ENCODE results near the gene SYDE1. TPM values are rescaled to one million over a fixed set of nuclear protein-coding genes. Genes with fewer than 3 reads are reported as not detected.
"Not testable (repeated sequence)": the region's sequence is repeated elsewhere in the genome, so short reads cannot be mapped to it uniquely, and the experiment has no call there.

The SYDE1 gene
- 13.7 and 17.5 TPM in 2 replicates for total RNA-seq (2014; rRNA removed; shearing (Covaris generic))

- DNase-seq, result peak; percentile 97
- Histone ChIP-seq H3K36me3 (replicated peaks; ENCODE audit: control insufficient read depth, insufficient read depth, low read length) (peaks cover 12% of the 10 kb centered on the region), H3K4me3 (ENCODE audit: insufficient read depth, low read depth, low read length) (peak within 1 kb of the TSS; percentile 75), H3K27me3 (ENCODE audit: control insufficient read depth, insufficient read depth, low read length) (no peaks in the 10 kb centered on the region)
Measured at GRCh38 chr19:15107061-15108010, at the start of gene SYDE1. SYDE1 (plus strand) TSS chr19:15107401; CDS start chr19:15107434, 33 bp downstream.

GRCh38 chr19:15062036-15062435 is 45.2 kb upstream of the SYDE1 start:
- H3K36me3 ChIP-seq (replicated peaks; ENCODE audit: control insufficient read depth, insufficient read depth, low read length), result no peaks in the 10 kb centered on the region
- no peak for DNase-seq
- H3K27me3 ChIP-seq (ENCODE audit: control insufficient read depth, insufficient read depth, low read length), result no peaks in the 10 kb centered on the region
- no peak overlapping the region for H3K4me3 ChIP-seq (ENCODE audit: insufficient read depth, low read depth, low read length)

GRCh38 chr19:15070386-15070785 is 36.8 kb upstream of the SYDE1 start:
- DNase-seq; H3K27me3 ChIP-seq (ENCODE audit: control insufficient read depth, insufficient read depth, low read length); H3K36me3 ChIP-seq (replicated peaks; ENCODE audit: control insufficient read depth, insufficient read depth, low read length); H3K4me3 ChIP-seq (ENCODE audit: insufficient read depth, low read depth, low read length): not testable (repeated sequence)

- DNase-seq, result peak; percentile 23
- no peaks in the 10 kb centered on the region for H3K27me3 ChIP-seq (ENCODE audit: control insufficient read depth, insufficient read depth, low read length)
- no peak overlapping the region for H3K4me3 ChIP-seq (ENCODE audit: insufficient read depth, low read depth, low read length)
Measured at GRCh38 chr19:15072930-15073647, 34.1 kb upstream of the SYDE1 start.

GRCh38 chr19:15074371-15074770 is 32.8 kb upstream of the SYDE1 start:
- no peaks in the 10 kb centered on the region for H3K27me3 ChIP-seq (ENCODE audit: control insufficient read depth, insufficient read depth, low read length)
- no peak for DNase-seq
- H3K4me3 ChIP-seq (ENCODE audit: insufficient read depth, low read depth, low read length), result no peak overlapping the region
- no peaks in the 10 kb centered on the region for H3K36me3 ChIP-seq (replicated peaks; ENCODE audit: control insufficient read depth, insufficient read depth, low read length)

More at GRCh38 chr19:15072930-15073647, 34.1 kb upstream of the SYDE1 start:
- no peaks in the 10 kb centered on the region for H3K36me3 ChIP-seq (replicated peaks; ENCODE audit: control insufficient read depth, insufficient read depth, low read length)

- Histone ChIP-seq H3K4me3 (ENCODE audit: insufficient read depth, low read depth, low read length) (no peak overlapping the region), H3K36me3 (replicated peaks; ENCODE audit: control insufficient read depth, insufficient read depth, low read length) (no peaks in the 10 kb centered on the region), H3K27me3 (ENCODE audit: control insufficient read depth, insufficient read depth, low read length) (no peaks in the 10 kb centered on the region)
- no peak for DNase-seq
Measured at GRCh38 chr19:15075806-15076205, 31.4 kb upstream of the SYDE1 start.

- not testable (repeated sequence) for H3K4me3 ChIP-seq (ENCODE audit: insufficient read depth, low read depth, low read length); H3K27me3 ChIP-seq (ENCODE audit: control insufficient read depth, insufficient read depth, low read length); H3K36me3 ChIP-seq (replicated peaks; ENCODE audit: control insufficient read depth, insufficient read depth, low read length)
- peak; percentile 27 for DNase-seq
Measured at GRCh38 chr19:15080002-15080401, 27.2 kb upstream of the SYDE1 start.

- H3K4me3 ChIP-seq (ENCODE audit: insufficient read depth, low read depth, low read length), result no peak within 1 kb of the TSS
- DNase-seq, result no peak
- no peaks in the 10 kb centered on the region for H3K36me3 ChIP-seq (replicated peaks; ENCODE audit: control insufficient read depth, insufficient read depth, low read length)
- H3K27me3 ChIP-seq (ENCODE audit: control insufficient read depth, insufficient read depth, low read length), result no peaks in the 10 kb centered on the region; the same call in 1 of the 2 replicates
Measured at GRCh38 chr19:15081911-15082310, 25.3 kb upstream of the SYDE1 start, which contains the start of gene OR1I1. OR1I1 (plus strand) TSS chr19:15082211; CDS start chr19:15087066, 4,855 bp downstream.

- Histone ChIP-seq H3K27me3 (ENCODE audit: control insufficient read depth, insufficient read depth, low read length) (no peaks in the 10 kb centered on the region; the same call in 1 of the 2 replicates), H3K36me3 (replicated peaks; ENCODE audit: control insufficient read depth, insufficient read depth, low read length) (no peaks in the 10 kb centered on the region), H3K4me3 (ENCODE audit: insufficient read depth, low read depth, low read length) (no peak overlapping the region)
- DNase-seq, result no peak
Measured at GRCh38 chr19:15087182-15087581, 20.0 kb upstream of the SYDE1 start.

- DNase-seq, result peak; percentile 67
- Histone ChIP-seq H3K4me3 (ENCODE audit: insufficient read depth, low read depth, low read length) (no peak overlapping the region), H3K27me3 (ENCODE audit: control insufficient read depth, insufficient read depth, low read length) (no peaks in the 10 kb centered on the region), H3K36me3 (replicated peaks; ENCODE audit: control insufficient read depth, insufficient read depth, low read length) (no peaks in the 10 kb centered on the region)
Measured at GRCh38 chr19:15091918-15092753, 15.1 kb upstream of the SYDE1 start.

GRCh38 chr19:15093001-15093400 is 14.2 kb upstream of the SYDE1 start:
- Histone ChIP-seq H3K27me3 (ENCODE audit: control insufficient read depth, insufficient read depth, low read length) (no peaks in the 10 kb centered on the region), H3K36me3 (replicated peaks; ENCODE audit: control insufficient read depth, insufficient read depth, low read length) (no peaks in the 10 kb centered on the region), H3K4me3 (ENCODE audit: insufficient read depth, low read depth, low read length) (no peak overlapping the region)
- DNase-seq, result no peak

- no peak for DNase-seq
- Histone ChIP-seq H3K4me3 (ENCODE audit: insufficient read depth, low read depth, low read length) (no peak overlapping the region), H3K36me3 (replicated peaks; ENCODE audit: control insufficient read depth, insufficient read depth, low read length) (no peaks in the 10 kb centered on the region), H3K27me3 (ENCODE audit: control insufficient read depth, insufficient read depth, low read length) (no peaks in the 10 kb centered on the region)
Measured at GRCh38 chr19:15096223-15096622, 11.0 kb upstream of the SYDE1 start.

- not testable (repeated sequence) for H3K4me3 ChIP-seq (ENCODE audit: insufficient read depth, low read depth, low read length); H3K27me3 ChIP-seq (ENCODE audit: control insufficient read depth, insufficient read depth, low read length); H3K36me3 ChIP-seq (replicated peaks; ENCODE audit: control insufficient read depth, insufficient read depth, low read length); DNase-seq
Measured at GRCh38 chr19:15097980-15098379, 9.2 kb upstream of the SYDE1 start.

GRCh38 chr19:15098460-15098859 is 8.7 kb upstream of the SYDE1 start:
- H3K27me3 ChIP-seq (ENCODE audit: control insufficient read depth, insufficient read depth, low read length), result no peaks in the 10 kb centered on the region
- DNase-seq, result no peak
- H3K4me3 ChIP-seq (ENCODE audit: insufficient read depth, low read depth, low read length), result no peak overlapping the region
- H3K36me3 ChIP-seq (replicated peaks; ENCODE audit: control insufficient read depth, insufficient read depth, low read length), result no peaks in the 10 kb centered on the region

Data from H7 (cell line).